Epithelial cell of esophagus (primary cell): ENCODE results near the gene CACNA1B.

Source experiments
- DNase-seq: peaks from one replicate; pipeline ENCODE4 v3.0.0; 2010; ENCODE audit warnings: low read depth
- H3K4me3 ChIP-seq: 2 replicates; pipeline ENCODE4 v1.5.1; 2011; ENCODE audit warnings: mild to moderate bottlenecking, low read length, control low read depth
- TF ChIP-seq, protein P1 (sequence below): IDR thresholded peaks from 2 replicates; pipeline ENCODE4 v1.5.1; 2011; ENCODE audit warnings: low read depth, mild to moderate bottlenecking, low read length, control low read depth, inconsistent platforms; ENCODE audit not compliant: insufficient read depth; ENCODE audit errors: missing control alignments

The CACNA1B gene

DNA sequence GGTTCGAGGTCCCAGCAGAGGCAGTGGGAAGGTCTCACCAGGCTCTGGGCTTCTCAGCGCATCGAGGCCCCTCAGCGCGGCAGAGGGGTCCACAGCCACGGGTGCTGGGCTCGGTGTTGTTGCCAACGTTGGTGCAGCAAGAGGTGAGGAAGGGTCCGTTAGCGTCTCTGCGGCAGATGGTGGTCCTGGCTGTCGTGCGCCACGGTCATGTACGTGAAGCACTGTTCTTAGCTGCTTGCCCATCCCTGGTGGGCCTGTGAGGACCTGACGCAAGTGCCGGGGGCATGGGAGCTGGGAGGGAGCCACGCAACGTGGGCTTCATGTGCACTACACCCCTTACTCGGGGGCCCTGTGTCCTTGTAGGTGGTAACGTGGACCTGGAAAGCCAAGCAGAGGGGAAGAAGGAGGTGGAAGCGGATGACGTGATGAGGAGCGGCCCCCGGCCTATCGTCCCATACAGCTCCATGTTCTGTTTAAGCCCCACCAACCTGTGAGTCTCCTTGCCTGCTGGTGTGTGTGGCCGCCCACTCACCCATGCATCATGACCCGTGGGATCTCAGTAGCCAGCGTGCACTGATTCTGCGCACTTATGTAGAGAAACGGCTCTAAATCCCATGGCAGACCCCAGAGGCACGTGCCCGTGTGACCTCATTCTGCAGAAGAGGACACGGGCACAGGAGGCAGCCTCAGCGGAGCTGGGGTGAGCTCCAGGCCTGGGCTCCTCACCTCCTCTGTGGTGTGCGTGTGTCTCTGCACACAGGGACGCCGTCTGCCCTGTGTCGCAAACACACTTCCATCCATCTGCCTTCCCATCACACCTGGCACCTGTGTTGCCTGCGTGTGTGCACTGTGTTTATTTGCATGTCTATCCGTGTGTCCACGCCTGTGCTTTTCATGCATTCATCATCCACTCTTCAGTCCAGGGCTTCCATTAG, 166.1 kb downstream of the CACNA1B start:
- TF ChIP-seq, protein P1, sequence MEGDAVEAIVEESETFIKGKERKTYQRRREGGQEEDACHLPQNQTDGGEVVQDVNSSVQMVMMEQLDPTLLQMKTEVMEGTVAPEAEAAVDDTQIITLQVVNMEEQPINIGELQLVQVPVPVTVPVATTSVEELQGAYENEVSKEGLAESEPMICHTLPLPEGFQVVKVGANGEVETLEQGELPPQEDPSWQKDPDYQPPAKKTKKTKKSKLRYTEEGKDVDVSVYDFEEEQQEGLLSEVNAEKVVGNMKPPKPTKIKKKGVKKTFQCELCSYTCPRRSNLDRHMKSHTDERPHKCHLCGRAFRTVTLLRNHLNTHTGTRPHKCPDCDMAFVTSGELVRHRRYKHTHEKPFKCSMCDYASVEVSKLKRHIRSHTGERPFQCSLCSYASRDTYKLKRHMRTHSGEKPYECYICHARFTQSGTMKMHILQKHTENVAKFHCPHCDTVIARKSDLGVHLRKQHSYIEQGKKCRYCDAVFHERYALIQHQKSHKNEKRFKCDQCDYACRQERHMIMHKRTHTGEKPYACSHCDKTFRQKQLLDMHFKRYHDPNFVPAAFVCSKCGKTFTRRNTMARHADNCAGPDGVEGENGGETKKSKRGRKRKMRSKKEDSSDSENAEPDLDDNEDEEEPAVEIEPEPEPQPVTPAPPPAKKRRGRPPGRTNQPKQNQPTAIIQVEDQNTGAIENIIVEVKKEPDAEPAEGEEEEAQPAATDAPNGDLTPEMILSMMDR = no peak
- DNase-seq = no peak

DNA sequence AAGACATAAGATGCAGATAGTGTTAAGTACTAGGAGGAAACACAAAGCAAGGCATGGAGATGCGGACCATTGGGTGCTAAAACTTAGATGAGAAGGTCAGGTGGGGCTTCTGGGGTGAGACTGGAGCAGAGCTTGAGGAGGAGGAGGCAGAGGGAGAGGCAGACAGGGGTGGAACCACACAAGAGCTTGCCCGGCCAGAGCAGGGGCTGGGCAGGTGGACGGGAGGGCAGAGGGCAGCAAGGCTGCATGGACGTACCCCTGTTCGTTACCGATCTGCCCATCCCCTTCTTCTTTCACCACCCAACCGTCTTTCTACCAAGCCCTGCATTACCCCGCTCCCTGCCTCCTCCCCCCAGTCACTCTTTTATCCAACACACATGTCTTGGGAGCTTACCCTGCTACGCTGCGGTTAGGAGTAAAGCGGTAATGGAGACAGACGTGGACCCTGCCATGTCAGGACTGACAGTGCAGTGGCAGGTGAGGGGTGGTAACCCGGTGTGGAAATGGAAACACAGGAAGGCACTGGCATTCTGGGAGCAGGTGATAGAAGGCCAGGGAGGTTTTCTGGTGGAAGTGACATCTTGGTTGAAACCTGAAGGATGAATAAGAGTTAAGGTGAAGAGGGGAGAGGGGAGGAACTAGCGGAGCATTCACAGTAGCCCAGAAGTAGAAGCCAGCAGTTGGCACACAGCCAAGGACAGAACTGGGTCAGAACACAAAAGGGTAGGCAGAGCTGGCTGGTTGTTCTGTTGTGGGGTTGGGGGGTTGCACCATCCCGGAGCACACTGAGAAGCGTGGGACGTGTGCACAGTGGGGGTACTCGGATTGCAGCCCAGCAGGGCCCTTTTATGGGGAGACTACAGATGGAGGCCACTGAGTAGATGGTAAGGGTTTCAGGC, 167.2 kb downstream of the CACNA1B start:
- TF ChIP-seq, protein P1 = no peak
- no peak overlapping the region for H3K4me3 ChIP-seq
- no peak for DNase-seq

More for the DNA sequence above, 166.1 kb downstream of the CACNA1B start:
- H3K4me3 ChIP-seq = no peak overlapping the region

DNA sequence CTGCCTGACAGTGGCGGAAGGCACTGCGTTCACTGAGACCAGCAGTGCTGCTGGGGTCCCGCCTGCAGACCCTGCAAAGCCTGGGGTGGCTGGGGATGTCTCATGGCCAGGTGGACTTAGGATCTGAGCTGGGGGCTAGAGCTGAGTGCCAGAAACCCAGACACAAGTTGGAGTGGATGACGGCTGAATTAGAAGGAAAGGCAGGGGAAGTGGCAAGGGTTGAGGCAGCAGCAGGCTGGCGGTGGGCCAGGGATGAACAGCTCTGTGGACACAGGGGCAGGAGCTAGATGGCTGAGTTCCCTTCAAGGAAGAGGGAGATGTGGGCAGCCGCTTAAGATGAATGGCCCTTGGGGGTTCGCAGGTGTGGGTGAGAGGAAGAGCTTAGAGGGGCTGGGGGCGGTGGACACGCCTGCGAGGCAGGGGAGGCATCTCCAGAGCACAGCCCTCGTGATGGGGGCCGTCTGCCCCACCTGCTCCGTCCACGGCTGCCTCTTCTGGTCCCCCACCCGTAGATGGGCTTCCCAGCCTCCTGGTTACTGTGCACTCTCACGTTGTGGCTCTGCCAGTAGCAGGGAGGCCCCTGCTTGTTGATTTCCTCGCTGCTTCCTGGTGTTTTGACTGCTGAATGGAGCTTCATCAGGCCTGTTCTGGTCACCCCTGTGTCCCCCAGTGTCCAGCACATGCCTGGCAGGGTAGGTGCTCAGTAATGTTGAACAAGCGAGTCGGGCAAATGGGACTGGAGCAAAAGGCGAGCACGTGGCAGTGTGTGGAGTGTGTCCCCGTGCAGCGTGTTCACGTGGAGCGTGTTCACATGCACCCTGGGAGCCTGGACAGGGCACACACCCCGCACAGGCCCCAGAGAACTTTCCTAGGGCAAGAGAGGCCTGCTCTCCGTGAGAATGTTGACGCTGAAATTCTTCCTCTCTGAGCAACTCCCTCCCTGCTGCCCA, 168.2 kb downstream of the CACNA1B start:
- TF ChIP-seq, protein P1 = no peak
- no peak overlapping the region for H3K4me3 ChIP-seq
- DNase-seq = no peak

DNA sequence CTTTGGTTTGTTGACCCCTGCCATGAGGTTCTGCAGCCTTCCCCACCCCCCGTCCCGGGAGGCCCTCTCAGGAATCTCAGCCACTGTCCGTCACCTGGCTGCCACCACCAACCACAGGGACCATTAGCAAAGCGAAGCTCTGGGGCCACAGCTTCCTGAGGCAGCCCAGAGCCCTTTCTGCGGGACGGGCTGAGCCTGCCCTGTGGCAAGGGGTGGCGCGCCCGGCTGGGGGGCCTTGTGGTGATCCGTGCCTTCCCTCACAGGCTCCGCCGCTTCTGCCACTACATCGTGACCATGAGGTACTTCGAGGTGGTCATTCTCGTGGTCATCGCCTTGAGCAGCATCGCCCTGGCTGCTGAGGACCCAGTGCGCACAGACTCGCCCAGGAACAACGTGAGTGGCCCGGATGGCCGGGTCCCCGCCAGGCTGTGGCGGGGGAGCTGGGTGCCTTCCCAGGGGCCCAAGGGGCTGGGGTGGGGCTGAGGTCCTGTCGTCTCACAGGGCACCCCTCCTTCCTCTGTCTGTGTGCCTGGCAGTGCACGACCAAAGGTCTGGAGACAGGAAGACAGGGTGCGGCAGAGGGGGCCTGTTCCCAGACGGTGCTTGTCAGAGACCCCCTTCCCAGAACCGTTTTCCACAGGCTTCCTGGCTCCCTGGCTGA, 169.2 kb downstream of the CACNA1B start:
- DNase-seq = no peak
- TF ChIP-seq, protein P1 = no peak
- no peak overlapping the region for H3K4me3 ChIP-seq

DNA sequence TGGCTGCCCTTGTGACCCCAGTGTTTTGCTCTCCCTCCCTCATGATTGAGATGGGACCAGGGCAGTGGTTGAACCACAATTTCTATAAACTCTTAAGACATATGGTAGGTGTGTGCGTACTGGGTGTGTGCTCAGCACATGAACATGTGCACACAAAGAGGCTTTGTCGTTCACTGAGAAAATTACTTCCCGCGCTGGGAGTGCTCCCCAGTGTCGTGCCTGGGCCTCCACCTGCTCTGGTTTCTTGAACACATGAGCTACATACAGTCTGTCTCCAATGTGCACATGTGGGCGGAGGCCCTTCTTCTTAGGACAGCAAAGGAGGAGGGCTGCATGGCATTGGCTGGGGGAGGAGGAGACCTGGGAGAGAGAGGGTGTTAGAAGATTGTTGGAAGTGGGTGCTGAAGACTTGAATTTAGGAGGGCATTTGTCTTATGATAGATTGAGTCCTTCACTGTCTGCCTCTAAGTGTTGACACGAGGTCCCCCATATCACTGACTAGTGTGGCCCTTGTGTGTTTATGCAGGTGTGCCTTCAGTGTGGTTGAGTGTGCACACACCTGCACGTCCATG, 170.0 kb downstream of the CACNA1B start:
- no peak overlapping the region for H3K4me3 ChIP-seq

More for the DNA sequence above, 170.0 kb downstream of the CACNA1B start:
- TF ChIP-seq, protein P1 = no peak
- no peak for DNase-seq
